A673 (cell line): Measurements from ENCODE around the gene SAMD11. TPM values are rescaled to one million over a fixed set of nuclear protein-coding genes. Genes with fewer than 3 reads are reported as not detected.
"Not testable (repeated sequence)": the region's sequence is repeated elsewhere in the genome, so short reads cannot be mapped to it uniquely, and the experiment has no call there.

Experiments used
- BruUV-seq: library from RNA; stranded (reverse); fragments of 400-500 nt; replicated peaks from 2 replicates; lab custom pipeline; 2021; lab: Mats Ljungman, UMichigan
- CTCF ChIA-PET: fragments of 300-600 bp; sonication (Branson Sonifier 250); formaldehyde crosslinking; loops from one replicate; lab custom pipeline; 2022; ENCODE audit warnings: antibody characterized with exemption; lab: Charles Lee
- POLR2A ChIA-PET: fragments of 300-600 bp; sonication (Branson Sonifier 250); formaldehyde crosslinking; loops from one replicate; lab custom pipeline; 2022; ENCODE audit warnings: antibody characterized with exemption; ENCODE audit not compliant: low non-redundant PET; lab: Charles Lee
- DNase-seq: peaks from one replicate; pipeline ENCODE4 v3.0.0-alpha.2; 2015; ENCODE audit warnings: low spot score
- H3K27ac ChIP-seq: fragments of 200-600 bp; sonication (generic); 2 replicates; pipeline ENCODE4 v1.5.1; 2016; ENCODE audit warnings: mixed run types, low read depth, mild to moderate bottlenecking, mixed read lengths, antibody characterized with exemption, low read length; ENCODE audit not compliant: poor library complexity, severe bottlenecking
- H3K27me3 ChIP-seq: fragments of 200-600 bp; sonication (generic); replicated peaks from 2 replicates; pipeline ENCODE4 v1.6.1; 2017; ENCODE audit warnings: mixed run types, low read depth, mild to moderate bottlenecking, mixed read lengths, antibody characterized with exemption, low read length; ENCODE audit not compliant: insufficient read depth, poor library complexity
- H3K36me3 ChIP-seq: fragments of 200-600 bp; sonication (generic); 2 replicates; pipeline ENCODE4 v1.6.1; 2016; ENCODE audit warnings: mixed run types, mild to moderate bottlenecking, mixed read lengths, antibody characterized with exemption, low read length; ENCODE audit not compliant: insufficient read depth, poor library complexity, severe bottlenecking
- H3K4me1 ChIP-seq: fragments of 200-600 bp; sonication (generic); 2 replicates; pipeline ENCODE4 v1.6.1; 2017; ENCODE audit warnings: mixed run types, mild to moderate bottlenecking, mixed read lengths, antibody characterized with exemption, low read length; ENCODE audit not compliant: insufficient read depth, poor library complexity, severe bottlenecking
- H3K4me3 ChIP-seq: fragments of 200-600 bp; sonication (generic); 2 replicates; pipeline ENCODE4 v1.5.1; 2016; ENCODE audit warnings: low read depth, mixed run types, mild to moderate bottlenecking, mixed read lengths, low read length; ENCODE audit not compliant: poor library complexity, severe bottlenecking
- H3K9me3 ChIP-seq: fragments of 200-600 bp; sonication (generic); 2 replicates; pipeline ENCODE4 v1.6.1; 2016; ENCODE audit warnings: mixed run types, low read depth, mild to moderate bottlenecking, mixed read lengths, antibody characterized with exemption, low read length; ENCODE audit not compliant: poor library complexity, severe bottlenecking
- CTCF ChIP-seq: fragments of 300-800, 200-600 bp; sonication (generic); conservative IDR thresholded peaks from 2 replicates; pipeline ENCODE4 v1.5.1; 2017; ENCODE audit warnings: low read depth, mild to moderate bottlenecking, antibody characterized with exemption, low read length, moderate library complexity, mixed read lengths
- EZH2 ChIP-seq: fragments of 200-600 bp; sonication (generic); IDR thresholded peaks from 2 replicates; pipeline ENCODE4 v1.6.1; 2017; ENCODE audit warnings: borderline replicate concordance, low read depth, mild to moderate bottlenecking, mixed read lengths, antibody characterized with exemption, low read length; ENCODE audit not compliant: poor library complexity, severe bottlenecking
- intact Hi-C: fragments of 100-400 bp; cut with micrococcal nuclease; formaldehyde crosslinking; loops from one replicate; pipeline ENCODE4 v1.10.0; 2022; ENCODE audit not compliant: unreplicated experiment
- total RNA-seq: library from RNA; stranded (reverse); gene quantifications from 2 replicates; pipeline ENCODE4 v1.2.3, GENCODE V29; 2021

Gene SAMD11
- total RNA-seq, 1 experiment from 2014 or later = 28.4 TPM

GRCh38 chr1:975896-976683 is 52.4 kb downstream of the SAMD11 start:
- Histone ChIP-seq H3K4me3 (peak overlapping the region; percentile 48), H3K27ac (peak overlapping the region; percentile 62), H3K9me3 (no peaks in the 10 kb centered on the region), H3K36me3 (no peaks in the 10 kb centered on the region), H3K4me1 (peaks cover 8% of the 10 kb centered on the region), H3K27me3 (peaks cover 13% of the 10 kb centered on the region)
- TF ChIP-seq EZH2 (no peak), CTCF (peak; percentile 77)
- ChIA-PET CTCF (interaction anchor here (0.5 to 1.0 kb wide), 2 partner anchors 71 to 266 kb away, joined by 4 read pairs; no protein-coding TSS in a partner anchor), POLR2A (no interaction called here)
- intact Hi-C loops = loop anchor here (5.0 kb wide), 1 partner anchor 109 kb away; no protein-coding TSS in a partner anchor
- no TSS peak for BruUV-seq
- DNase-seq = peak; percentile 90

GRCh38 chr1:976791-977190 is 53.1 kb downstream of the SAMD11 start:
- POLR2A ChIA-PET, BruUV-seq, H3K27me3 ChIP-seq, H3K4me1 ChIP-seq, H3K27ac ChIP-seq, DNase-seq, H3K36me3 ChIP-seq, H3K4me3 ChIP-seq, H3K9me3 ChIP-seq: not testable (repeated sequence)
- CTCF ChIA-PET = interaction anchor here (0.5 to 1.0 kb wide), 2 partner anchors 72 to 265 kb away, joined by 4 read pairs; no protein-coding TSS in a partner anchor
- intact Hi-C loops = loop anchor here (5.0 kb wide), 1 partner anchor 109 kb away; no protein-coding TSS in a partner anchor

- no peaks in the 10 kb centered on the region for H3K36me3 ChIP-seq
- no TSS peak for BruUV-seq
- POLR2A ChIA-PET = no interaction called here
- peaks cover 8% of the 10 kb centered on the region for H3K4me1 ChIP-seq
- no peak for TF ChIP-seq EZH2
- no peak for TF ChIP-seq CTCF
- CTCF ChIA-PET = no interaction called here
- intact Hi-C loops = loop anchor here (5.0 kb wide), 1 partner anchor 111 kb away; no protein-coding TSS in a partner anchor
- H3K4me3 ChIP-seq = no peak overlapping the region
- H3K27ac ChIP-seq = no peak overlapping the region
- no peaks in the 10 kb centered on the region for H3K27me3 ChIP-seq
- H3K9me3 ChIP-seq = no peaks in the 10 kb centered on the region
- DNase-seq = no peak
Observed at GRCh38 chr1:978069-978834, 54.5 kb downstream of the SAMD11 start.
